GM23338 (cell line): ENCODE data around the gene ATG2B. TPM values are rescaled to one million over a fixed set of nuclear protein-coding genes. Genes with fewer than 3 reads are reported as not detected.

Experiments
- ATAC-seq: fragments of 200-7000 bp; cut with Tn5 transposase; 3 replicates; pipeline ENCODE4 v1.9.1; 2020
- DNase-seq: peaks from one replicate; pipeline ENCODE4 v3.0.0-alpha.2; 2015; ENCODE audit warnings: low spot score
- H2AFZ ChIP-seq: fragments of 200-600 bp; sonication (generic); 2 replicates; pipeline ENCODE4 v1.8.0; 2016; ENCODE audit warnings: antibody characterized with exemption, mild to moderate bottlenecking, moderate library complexity
- H3F3A ChIP-seq: fragments of 200-600 bp; sonication (generic); replicated peaks from 2 replicates; pipeline ENCODE4 v1.8.0; 2017; ENCODE audit warnings: antibody characterized with exemption, mixed run types, low read depth
- H3K27ac ChIP-seq: fragments of 200-600 bp; sonication (generic); 2 replicates; pipeline ENCODE4 v1.6.1; 2016; ENCODE audit warnings: low read depth
- H3K27me3 ChIP-seq: fragments of 200-600 bp; sonication (generic); 2 replicates; pipeline ENCODE4 v1.8.0; 2016; ENCODE audit warnings: mild to moderate bottlenecking, mixed run types, moderate library complexity; ENCODE audit not compliant: insufficient read depth
- H3K36me3 ChIP-seq: fragments of 200-600 bp; sonication (generic); 2 replicates; pipeline ENCODE4 v1.8.0; 2016; ENCODE audit warnings: mild to moderate bottlenecking; ENCODE audit not compliant: insufficient read depth
- H3K4me1 ChIP-seq: fragments of 200-600 bp; sonication (generic); 2 replicates; pipeline ENCODE4 v1.8.0; 2016; ENCODE audit warnings: mild to moderate bottlenecking, moderate library complexity; ENCODE audit not compliant: insufficient read depth
- H3K4me2 ChIP-seq: fragments of 200-600 bp; sonication (generic); 2 replicates; pipeline ENCODE4 v1.7.1; 2017; ENCODE audit warnings: mixed run types
- H3K4me3 ChIP-seq: fragments of 200-600 bp; sonication (generic); 2 replicates; pipeline ENCODE4 v1.6.1; 2016; ENCODE audit warnings: mixed run types
- H3K79me2 ChIP-seq: fragments of 200-600 bp; sonication (generic); replicated peaks from 2 replicates; pipeline ENCODE4 v1.8.0; 2017; ENCODE audit warnings: mild to moderate bottlenecking; ENCODE audit not compliant: insufficient read depth
- H3K9me2 ChIP-seq: fragments of 200-600 bp; sonication (generic); 2 replicates; pipeline ENCODE4 v1.8.0; 2017; ENCODE audit not compliant: insufficient read depth
- H4K20me1 ChIP-seq: fragments of 200-600 bp; sonication (generic); replicated peaks from 2 replicates; pipeline ENCODE4 v1.8.0; 2017; ENCODE audit warnings: mild to moderate bottlenecking; ENCODE audit not compliant: insufficient read depth
- H3K27ac Mint-ChIP-seq: 2 replicates; pipeline ENCODE4 v1.8.0; 2020; ENCODE audit warnings: inconsistent platforms, mild to moderate bottlenecking, moderate library complexity, mixed read lengths
- H3K27me3 Mint-ChIP-seq: 3 replicates; pipeline ENCODE4 v1.8.0; 2022; ENCODE audit warnings: low read depth, mild to moderate bottlenecking, moderate library complexity, mixed read lengths, inconsistent platforms; ENCODE audit not compliant: insufficient read depth, poor library complexity
- H3K36me3 Mint-ChIP-seq: 3 replicates; pipeline ENCODE4 v1.8.0; 2021; ENCODE audit warnings: low read depth, mild to moderate bottlenecking, inconsistent platforms, moderate library complexity, mixed read lengths
- H3K4me1 Mint-ChIP-seq: 3 replicates; pipeline ENCODE4 v1.8.0; 2020; ENCODE audit warnings: mild to moderate bottlenecking, inconsistent platforms, mixed read lengths
- H3K4me3 Mint-ChIP-seq: 3 replicates; pipeline ENCODE4 v1.8.0; 2021; ENCODE audit warnings: moderate library complexity, mild to moderate bottlenecking, inconsistent platforms, mixed read lengths
- H3K9me3 Mint-ChIP-seq: 3 replicates; pipeline ENCODE4 v1.8.0; 2020; ENCODE audit warnings: moderate library complexity, mild to moderate bottlenecking, inconsistent platforms, mixed read lengths
- CREB1 ChIP-seq: fragments of 250-450 bp; sonication (Bioruptor Pico); IDR thresholded peaks from 2 replicates; pipeline ENCODE4 v1.5.0; 2020; ENCODE audit warnings: low read depth, mild to moderate bottlenecking, moderate library complexity
- EZH2 ChIP-seq: fragments of 200-600 bp; sonication (generic); IDR thresholded peaks from one replicate; pipeline ENCODE4 v1.8.0; 2017; ENCODE audit warnings: antibody characterized with exemption, mild to moderate bottlenecking, low read depth; ENCODE audit not compliant: unreplicated experiment
- JUNB ChIP-seq: IDR thresholded peaks from one replicate; pipeline ENCODE4 v1.6.1; 2016; ENCODE audit warnings: antibody characterized with exemption; ENCODE audit not compliant: unreplicated experiment
- NANOG ChIP-seq: IDR thresholded peaks from 2 replicates; pipeline ENCODE4 v1.6.1; 2016; ENCODE audit warnings: antibody characterized with exemption, borderline replicate concordance
- POLR2AphosphoS5 ChIP-seq: IDR thresholded peaks from 2 replicates; pipeline ENCODE4 v1.6.1; 2016; ENCODE audit warnings: antibody characterized with exemption, low read depth
- STAT1 ChIP-seq: IDR thresholded peaks from one replicate; pipeline ENCODE4 v1.6.1; 2016; ENCODE audit warnings: antibody characterized with exemption; ENCODE audit not compliant: unreplicated experiment
- ZNF114 ChIP-seq: fragments of 250-450 bp; sonication (Bioruptor Pico); IDR thresholded peaks from 2 replicates; pipeline ENCODE4 v1.5.0; 2020; ENCODE audit warnings: mild to moderate bottlenecking, moderate library complexity
- ZNF331 ChIP-seq: fragments of 250-450 bp; sonication (Bioruptor Pico); IDR thresholded peaks from 2 replicates; pipeline ENCODE4 v1.5.0; 2020; ENCODE audit warnings: low read depth, mild to moderate bottlenecking, moderate library complexity
- polyA plus RNA-seq: library from polyadenylated mRNA; unstranded; fragments of >200 nt; fragmentation: Nextera tagmentation; extraction: Ambion mirVana; gene quantifications from 2 replicates; pipeline ENCODE4 v1.2.1, GENCODE V29; 2016
- total RNA-seq: library from RNA; depleted of rRNA; stranded (reverse); fragments of >200 nt; shearing (Covaris generic); gene quantifications from 2 replicates; pipeline ENCODE4 v1.2.3, GENCODE V29; 2014
- TF ChIP-seq, protein P1 (sequence below), 2 experiments: fragments of 200-600 bp in 1 of 2; sonication (generic) in 1 of 2; conservative IDR thresholded peaks; 2 replicates each; pipeline versions ENCODE4 v1.5.1 to v1.6.1; 2016 to 2017; ENCODE audit warnings: antibody characterized with exemption in 2 of 2, low read depth in 2 of 2, mild to moderate bottlenecking in 2 of 2, moderate library complexity in 1 of 2
- TF ChIP-seq, protein P2 (sequence below): fragments of 250-450 bp; sonication (Bioruptor Pico); IDR thresholded peaks from 2 replicates; pipeline ENCODE4 v1.5.0; 2020; ENCODE audit warnings: mild to moderate bottlenecking, moderate library complexity
- TF ChIP-seq, protein P3 (sequence below): IDR thresholded peaks from 2 replicates; pipeline ENCODE4 v1.6.1; 2016; ENCODE audit warnings: antibody characterized with exemption
- TF ChIP-seq, protein P4 (sequence below): IDR thresholded peaks from one replicate; pipeline ENCODE4 v1.6.1; 2018; ENCODE audit warnings: antibody characterized with exemption; ENCODE audit not compliant: unreplicated experiment

The ATG2B gene
- total and polyA plus RNA-seq, 2 experiments from 2014 or later, result 3.8 to 15.4 TPM

DNA sequence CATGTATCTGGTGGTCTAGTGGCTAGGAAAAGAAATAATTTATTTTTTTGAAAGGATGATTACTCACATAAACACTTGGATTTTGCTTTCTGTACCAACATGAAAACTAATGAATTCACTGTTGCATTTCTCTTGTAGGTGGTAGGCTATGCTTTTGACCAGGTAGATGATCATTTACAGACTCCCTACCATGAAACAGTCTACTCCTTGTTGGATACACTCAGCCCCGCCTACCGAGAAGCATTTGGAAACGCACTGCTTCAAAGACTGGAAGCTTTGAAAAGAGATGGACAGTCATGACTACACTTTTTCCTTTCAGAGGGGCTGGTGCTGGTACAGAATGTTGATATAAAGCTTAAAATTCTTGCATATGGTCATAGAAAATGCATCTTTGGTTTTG, 22.2 kb upstream of the ATG2B start:
- Mint-ChIP-seq H3K36me3 (peaks cover 8% of the 10 kb centered on the region; the same call in 2 of the 3 replicates), H3K4me3 (no peak overlapping the region), H3K27me3 (peaks cover 5% of the 10 kb centered on the region), H3K4me1 (no peaks in the 10 kb centered on the region; the same call in 2 of the 3 replicates), H3K27ac (no peak overlapping the region), H3K9me3 (no peaks in the 10 kb centered on the region; the same call in 2 of the 3 replicates)
- H3K4me1 ChIP-seq, result no peaks in the 10 kb centered on the region; the same call in 1 of the 2 replicates
- H3K79me2 ChIP-seq, result no peaks in the 10 kb centered on the region
- H2AFZ ChIP-seq, result no peak overlapping the region
- DNase-seq (no peak), ATAC-seq (no peak)
- no peaks in the 10 kb centered on the region for H4K20me1 ChIP-seq
- no peak overlapping the region for H3K4me2 ChIP-seq
- H3K4me3 ChIP-seq, result no peak overlapping the region
- no peaks in the 10 kb centered on the region for H3F3A ChIP-seq
- peaks cover 19% of the 10 kb centered on the region; the same call in 1 of the 2 replicates for H3K36me3 ChIP-seq
- no peaks in the 10 kb centered on the region for H3K9me2 ChIP-seq
- H3K27ac ChIP-seq, result no peak overlapping the region
- TF ChIP-seq EZH2 (no peak), STAT1 (no peak), POLR2AphosphoS5 (no peak), JUNB (no peak), ZNF114 (no peak), CREB1 (CRISPR knock-in tag) (no peak), ZNF331 (CRISPR knock-in tag) (no peak), NANOG (no peak)
- TF ChIP-seq, protein P1, sequence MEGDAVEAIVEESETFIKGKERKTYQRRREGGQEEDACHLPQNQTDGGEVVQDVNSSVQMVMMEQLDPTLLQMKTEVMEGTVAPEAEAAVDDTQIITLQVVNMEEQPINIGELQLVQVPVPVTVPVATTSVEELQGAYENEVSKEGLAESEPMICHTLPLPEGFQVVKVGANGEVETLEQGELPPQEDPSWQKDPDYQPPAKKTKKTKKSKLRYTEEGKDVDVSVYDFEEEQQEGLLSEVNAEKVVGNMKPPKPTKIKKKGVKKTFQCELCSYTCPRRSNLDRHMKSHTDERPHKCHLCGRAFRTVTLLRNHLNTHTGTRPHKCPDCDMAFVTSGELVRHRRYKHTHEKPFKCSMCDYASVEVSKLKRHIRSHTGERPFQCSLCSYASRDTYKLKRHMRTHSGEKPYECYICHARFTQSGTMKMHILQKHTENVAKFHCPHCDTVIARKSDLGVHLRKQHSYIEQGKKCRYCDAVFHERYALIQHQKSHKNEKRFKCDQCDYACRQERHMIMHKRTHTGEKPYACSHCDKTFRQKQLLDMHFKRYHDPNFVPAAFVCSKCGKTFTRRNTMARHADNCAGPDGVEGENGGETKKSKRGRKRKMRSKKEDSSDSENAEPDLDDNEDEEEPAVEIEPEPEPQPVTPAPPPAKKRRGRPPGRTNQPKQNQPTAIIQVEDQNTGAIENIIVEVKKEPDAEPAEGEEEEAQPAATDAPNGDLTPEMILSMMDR (conservative IDR thresholded peaks at IDR 0.05; ENCODE audit: low read depth in 2 of 2), result no peak
- TF ChIP-seq, protein P2, sequence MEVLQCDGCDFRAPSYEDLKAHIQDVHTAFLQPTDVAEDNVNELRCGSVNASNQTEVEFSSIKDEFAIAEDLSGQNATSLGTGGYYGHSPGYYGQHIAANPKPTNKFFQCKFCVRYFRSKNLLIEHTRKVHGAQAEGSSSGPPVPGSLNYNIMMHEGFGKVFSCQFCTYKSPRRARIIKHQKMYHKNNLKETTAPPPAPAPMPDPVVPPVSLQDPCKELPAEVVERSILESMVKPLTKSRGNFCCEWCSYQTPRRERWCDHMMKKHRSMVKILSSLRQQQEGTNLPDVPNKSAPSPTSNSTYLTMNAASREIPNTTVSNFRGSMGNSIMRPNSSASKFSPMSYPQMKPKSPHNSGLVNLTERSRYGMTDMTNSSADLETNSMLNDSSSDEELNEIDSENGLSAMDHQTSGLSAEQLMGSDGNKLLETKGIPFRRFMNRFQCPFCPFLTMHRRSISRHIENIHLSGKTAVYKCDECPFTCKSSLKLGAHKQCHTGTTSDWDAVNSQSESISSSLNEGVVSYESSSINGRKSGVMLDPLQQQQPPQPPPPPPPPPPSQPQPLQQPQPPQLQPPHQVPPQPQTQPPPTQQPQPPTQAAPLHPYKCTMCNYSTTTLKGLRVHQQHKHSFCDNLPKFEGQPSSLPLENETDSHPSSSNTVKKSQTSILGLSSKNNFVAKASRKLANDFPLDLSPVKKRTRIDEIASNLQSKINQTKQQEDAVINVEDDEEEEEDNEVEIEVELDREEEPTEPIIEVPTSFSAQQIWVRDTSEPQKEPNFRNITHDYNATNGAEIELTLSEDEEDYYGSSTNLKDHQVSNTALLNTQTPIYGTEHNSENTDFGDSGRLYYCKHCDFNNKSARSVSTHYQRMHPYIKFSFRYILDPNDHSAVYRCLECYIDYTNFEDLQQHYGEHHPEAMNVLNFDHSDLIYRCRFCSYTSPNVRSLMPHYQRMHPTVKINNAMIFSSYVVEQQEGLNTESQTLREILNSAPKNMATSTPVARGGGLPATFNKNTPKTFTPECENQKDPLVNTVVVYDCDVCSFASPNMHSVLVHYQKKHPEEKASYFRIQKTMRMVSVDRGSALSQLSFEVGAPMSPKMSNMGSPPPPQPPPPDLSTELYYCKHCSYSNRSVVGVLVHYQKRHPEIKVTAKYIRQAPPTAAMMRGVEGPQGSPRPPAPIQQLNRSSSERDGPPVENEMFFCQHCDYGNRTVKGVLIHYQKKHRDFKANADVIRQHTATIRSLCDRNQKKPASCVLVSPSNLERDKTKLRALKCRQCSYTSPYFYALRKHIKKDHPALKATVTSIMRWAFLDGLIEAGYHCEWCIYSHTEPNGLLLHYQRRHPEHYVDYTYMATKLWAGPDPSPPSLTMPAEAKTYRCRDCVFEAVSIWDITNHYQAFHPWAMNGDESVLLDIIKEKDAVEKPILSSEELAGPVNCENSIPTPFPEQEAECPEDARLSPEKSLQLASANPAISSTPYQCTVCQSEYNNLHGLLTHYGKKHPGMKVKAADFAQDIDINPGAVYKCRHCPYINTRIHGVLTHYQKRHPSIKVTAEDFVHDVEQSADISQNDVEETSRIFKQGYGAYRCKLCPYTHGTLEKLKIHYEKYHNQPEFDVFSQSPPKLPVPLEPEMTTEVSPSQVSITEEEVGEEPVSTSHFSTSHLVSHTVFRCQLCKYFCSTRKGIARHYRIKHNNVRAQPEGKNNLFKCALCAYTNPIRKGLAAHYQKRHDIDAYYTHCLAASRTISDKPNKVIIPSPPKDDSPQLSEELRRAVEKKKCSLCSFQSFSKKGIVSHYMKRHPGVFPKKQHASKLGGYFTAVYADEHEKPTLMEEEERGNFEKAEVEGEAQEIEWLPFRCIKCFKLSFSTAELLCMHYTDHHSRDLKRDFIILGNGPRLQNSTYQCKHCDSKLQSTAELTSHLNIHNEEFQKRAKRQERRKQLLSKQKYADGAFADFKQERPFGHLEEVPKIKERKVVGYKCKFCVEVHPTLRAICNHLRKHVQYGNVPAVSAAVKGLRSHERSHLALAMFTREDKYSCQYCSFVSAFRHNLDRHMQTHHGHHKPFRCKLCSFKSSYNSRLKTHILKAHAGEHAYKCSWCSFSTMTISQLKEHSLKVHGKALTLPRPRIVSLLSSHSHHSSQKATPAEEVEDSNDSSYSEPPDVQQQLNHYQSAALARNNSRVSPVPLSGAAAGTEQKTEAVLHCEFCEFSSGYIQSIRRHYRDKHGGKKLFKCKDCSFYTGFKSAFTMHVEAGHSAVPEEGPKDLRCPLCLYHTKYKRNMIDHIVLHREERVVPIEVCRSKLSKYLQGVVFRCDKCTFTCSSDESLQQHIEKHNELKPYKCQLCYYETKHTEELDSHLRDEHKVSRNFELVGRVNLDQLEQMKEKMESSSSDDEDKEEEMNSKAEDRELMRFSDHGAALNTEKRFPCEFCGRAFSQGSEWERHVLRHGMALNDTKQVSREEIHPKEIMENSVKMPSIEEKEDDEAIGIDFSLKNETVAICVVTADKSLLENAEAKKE (CRISPR knock-in tag), result no peak
- TF ChIP-seq, protein P3, sequence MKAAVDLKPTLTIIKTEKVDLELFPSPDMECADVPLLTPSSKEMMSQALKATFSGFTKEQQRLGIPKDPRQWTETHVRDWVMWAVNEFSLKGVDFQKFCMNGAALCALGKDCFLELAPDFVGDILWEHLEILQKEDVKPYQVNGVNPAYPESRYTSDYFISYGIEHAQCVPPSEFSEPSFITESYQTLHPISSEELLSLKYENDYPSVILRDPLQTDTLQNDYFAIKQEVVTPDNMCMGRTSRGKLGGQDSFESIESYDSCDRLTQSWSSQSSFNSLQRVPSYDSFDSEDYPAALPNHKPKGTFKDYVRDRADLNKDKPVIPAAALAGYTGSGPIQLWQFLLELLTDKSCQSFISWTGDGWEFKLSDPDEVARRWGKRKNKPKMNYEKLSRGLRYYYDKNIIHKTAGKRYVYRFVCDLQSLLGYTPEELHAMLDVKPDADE, result no peak
- TF ChIP-seq, protein P4, sequence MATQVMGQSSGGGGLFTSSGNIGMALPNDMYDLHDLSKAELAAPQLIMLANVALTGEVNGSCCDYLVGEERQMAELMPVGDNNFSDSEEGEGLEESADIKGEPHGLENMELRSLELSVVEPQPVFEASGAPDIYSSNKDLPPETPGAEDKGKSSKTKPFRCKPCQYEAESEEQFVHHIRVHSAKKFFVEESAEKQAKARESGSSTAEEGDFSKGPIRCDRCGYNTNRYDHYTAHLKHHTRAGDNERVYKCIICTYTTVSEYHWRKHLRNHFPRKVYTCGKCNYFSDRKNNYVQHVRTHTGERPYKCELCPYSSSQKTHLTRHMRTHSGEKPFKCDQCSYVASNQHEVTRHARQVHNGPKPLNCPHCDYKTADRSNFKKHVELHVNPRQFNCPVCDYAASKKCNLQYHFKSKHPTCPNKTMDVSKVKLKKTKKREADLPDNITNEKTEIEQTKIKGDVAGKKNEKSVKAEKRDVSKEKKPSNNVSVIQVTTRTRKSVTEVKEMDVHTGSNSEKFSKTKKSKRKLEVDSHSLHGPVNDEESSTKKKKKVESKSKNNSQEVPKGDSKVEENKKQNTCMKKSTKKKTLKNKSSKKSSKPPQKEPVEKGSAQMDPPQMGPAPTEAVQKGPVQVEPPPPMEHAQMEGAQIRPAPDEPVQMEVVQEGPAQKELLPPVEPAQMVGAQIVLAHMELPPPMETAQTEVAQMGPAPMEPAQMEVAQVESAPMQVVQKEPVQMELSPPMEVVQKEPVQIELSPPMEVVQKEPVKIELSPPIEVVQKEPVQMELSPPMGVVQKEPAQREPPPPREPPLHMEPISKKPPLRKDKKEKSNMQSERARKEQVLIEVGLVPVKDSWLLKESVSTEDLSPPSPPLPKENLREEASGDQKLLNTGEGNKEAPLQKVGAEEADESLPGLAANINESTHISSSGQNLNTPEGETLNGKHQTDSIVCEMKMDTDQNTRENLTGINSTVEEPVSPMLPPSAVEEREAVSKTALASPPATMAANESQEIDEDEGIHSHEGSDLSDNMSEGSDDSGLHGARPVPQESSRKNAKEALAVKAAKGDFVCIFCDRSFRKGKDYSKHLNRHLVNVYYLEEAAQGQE, result no peak
- peaks cover 12% of the 10 kb centered on the region for H3K27me3 ChIP-seq
